HepG2 (cell line): ENCODE data around the gene TMBIM1. TPM values are rescaled to one million over a fixed set of nuclear protein-coding genes. Genes with fewer than 3 reads are reported as not detected.

Experiments used
- ARNTL ChIP-seq: sonication (generic); formaldehyde crosslinking; IDR thresholded peaks from 2 replicates; pipeline ENCODE4 v1.4.0; 2020; ENCODE audit warnings: mild to moderate bottlenecking, missing genetic modification reagents
- HOXA3 ChIP-seq: sonication (generic); formaldehyde crosslinking; IDR thresholded peaks from 2 replicates; pipeline ENCODE4 v1.5.0; 2020; ENCODE audit warnings: missing genetic modification reagents
- SP1 ChIP-seq, 2 experiments: fragments of 450-650 bp in 1 of 2; sonication (generic) in 1 of 2; formaldehyde crosslinking in 1 of 2; IDR thresholded peaks; 2 replicates each; pipeline versions ENCODE4 v1.4.0 to v1.6.1; 2016 to 2020; ENCODE audit warnings: missing genetic modification reagents in 1 of 2
- ZNF678 ChIP-seq: sonication (generic); formaldehyde crosslinking; IDR thresholded peaks from 2 replicates; pipeline ENCODE4 v1.4.0; 2020; ENCODE audit warnings: mild to moderate bottlenecking, missing genetic modification reagents
- ZNF891 ChIP-seq: sonication (generic); formaldehyde crosslinking; IDR thresholded peaks from 2 replicates; pipeline ENCODE4 v1.5.0; 2020; ENCODE audit warnings: mild to moderate bottlenecking, missing genetic modification reagents
- polyA plus RNA-seq, 8 experiments: library from polyadenylated mRNA; depleted of rRNA in 3 of 8; stranded (reverse) in 7 of 8; unstranded in 1 of 8; fragments of >200 nt; fragmentation: Illumina TruSeq in 4 of 8; extraction: Trizol in 4 of 8; gene quantifications; 2 replicates each; pipeline versions ENCODE4 v1.2.1 to v1.2.3, GENCODE V29; 2011 to 2016; ENCODE audit warnings: low read depth in 4 of 8, missing spikeins in 1 of 8, mixed read lengths in 1 of 8; ENCODE audit not compliant: insufficient read depth in 1 of 8
- total RNA-seq, 5 experiments: library from RNA; depleted of rRNA; stranded (reverse); fragments of >200 nt; fragmentation: Illumina TruSeq; extraction: Trizol; gene quantifications; 2 replicates each; pipeline ENCODE4 v1.2.3, GENCODE V29; 2016; ENCODE audit warnings: low read depth in 1 of 5
- TF ChIP-seq, protein P1 (sequence below): sonication (generic); formaldehyde crosslinking; IDR thresholded peaks from 2 replicates; pipeline ENCODE4 v1.4.0; 2020; ENCODE audit warnings: missing genetic modification reagents, mild to moderate bottlenecking, borderline replicate concordance
- TF ChIP-seq, protein P2 (sequence below): sonication (generic); formaldehyde crosslinking; IDR thresholded peaks from 2 replicates; pipeline ENCODE4 v1.4.0; 2020; ENCODE audit warnings: mild to moderate bottlenecking, low read depth, missing genetic modification reagents
- TF ChIP-seq, protein P3 (sequence below), 2 experiments: sonication (generic) in 1 of 2; formaldehyde crosslinking in 1 of 2; IDR thresholded peaks; 2 replicates each; pipeline versions ENCODE4 v1.4.0 to v1.6.1; 2016 to 2020; ENCODE audit warnings: borderline replicate concordance in 1 of 2, low read depth in 1 of 2, mild to moderate bottlenecking in 1 of 2, missing genetic modification reagents in 1 of 2
- TF ChIP-seq, protein P4 (sequence below): IDR thresholded peaks from 2 replicates; pipeline ENCODE4 v1.6.1; 2016; ENCODE audit warnings: missing biosample characterization, missing genetic modification reagents, low read depth

TMBIM1 gene
- total and polyA plus RNA-seq, 2 of the 13 experiments (the other 11 are each of a cell fraction or from before 2014, with no cell fraction given) = 127 to 139 TPM

DNA sequence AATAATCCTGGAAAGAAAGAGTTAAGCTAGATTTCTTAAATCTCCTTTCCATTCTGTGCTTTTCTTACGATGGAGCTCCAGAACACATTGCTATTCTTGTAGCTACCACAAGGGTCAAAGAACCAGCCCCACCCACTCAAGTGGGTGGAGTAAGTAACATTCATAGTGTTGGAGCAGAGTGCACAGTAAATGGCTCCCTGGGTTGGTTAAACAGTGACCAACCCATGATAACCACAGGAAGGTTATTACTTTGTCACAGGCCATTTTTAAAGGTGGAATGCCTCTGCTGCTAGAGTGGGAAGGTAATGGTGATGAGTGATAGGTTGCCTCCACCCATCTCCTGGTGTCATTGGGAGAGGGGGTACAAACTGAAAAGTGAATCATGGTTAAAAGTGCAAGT lies 61.4 kb downstream of the TMBIM1 start (continued):
- TF ChIP-seq, protein P1, sequence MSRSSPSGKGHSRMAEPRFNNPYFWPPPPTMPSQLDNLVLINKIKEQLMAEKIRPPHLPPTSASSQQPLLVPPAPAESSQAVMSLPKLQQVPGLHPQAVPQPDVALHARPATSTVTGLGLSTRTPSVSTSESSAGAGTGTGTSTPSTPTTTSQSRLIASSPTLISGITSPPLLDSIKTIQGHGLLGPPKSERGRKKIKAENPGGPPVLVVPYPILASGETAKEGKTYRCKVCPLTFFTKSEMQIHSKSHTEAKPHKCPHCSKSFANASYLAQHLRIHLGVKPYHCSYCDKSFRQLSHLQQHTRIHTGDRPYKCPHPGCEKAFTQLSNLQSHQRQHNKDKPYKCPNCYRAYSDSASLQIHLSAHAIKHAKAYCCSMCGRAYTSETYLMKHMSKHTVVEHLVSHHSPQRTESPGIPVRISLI (CRISPR knock-in tag) = no peak
- TF ChIP-seq, protein P2, sequence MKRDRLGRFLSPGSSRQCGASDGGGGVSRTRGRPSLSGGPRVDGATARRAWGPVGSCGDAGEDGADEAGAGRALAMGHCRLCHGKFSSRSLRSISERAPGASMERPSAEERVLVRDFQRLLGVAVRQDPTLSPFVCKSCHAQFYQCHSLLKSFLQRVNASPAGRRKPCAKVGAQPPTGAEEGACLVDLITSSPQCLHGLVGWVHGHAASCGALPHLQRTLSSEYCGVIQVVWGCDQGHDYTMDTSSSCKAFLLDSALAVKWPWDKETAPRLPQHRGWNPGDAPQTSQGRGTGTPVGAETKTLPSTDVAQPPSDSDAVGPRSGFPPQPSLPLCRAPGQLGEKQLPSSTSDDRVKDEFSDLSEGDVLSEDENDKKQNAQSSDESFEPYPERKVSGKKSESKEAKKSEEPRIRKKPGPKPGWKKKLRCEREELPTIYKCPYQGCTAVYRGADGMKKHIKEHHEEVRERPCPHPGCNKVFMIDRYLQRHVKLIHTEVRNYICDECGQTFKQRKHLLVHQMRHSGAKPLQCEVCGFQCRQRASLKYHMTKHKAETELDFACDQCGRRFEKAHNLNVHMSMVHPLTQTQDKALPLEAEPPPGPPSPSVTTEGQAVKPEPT (CRISPR knock-in tag) = peak; percentile 98
- TF ChIP-seq, protein P3, sequence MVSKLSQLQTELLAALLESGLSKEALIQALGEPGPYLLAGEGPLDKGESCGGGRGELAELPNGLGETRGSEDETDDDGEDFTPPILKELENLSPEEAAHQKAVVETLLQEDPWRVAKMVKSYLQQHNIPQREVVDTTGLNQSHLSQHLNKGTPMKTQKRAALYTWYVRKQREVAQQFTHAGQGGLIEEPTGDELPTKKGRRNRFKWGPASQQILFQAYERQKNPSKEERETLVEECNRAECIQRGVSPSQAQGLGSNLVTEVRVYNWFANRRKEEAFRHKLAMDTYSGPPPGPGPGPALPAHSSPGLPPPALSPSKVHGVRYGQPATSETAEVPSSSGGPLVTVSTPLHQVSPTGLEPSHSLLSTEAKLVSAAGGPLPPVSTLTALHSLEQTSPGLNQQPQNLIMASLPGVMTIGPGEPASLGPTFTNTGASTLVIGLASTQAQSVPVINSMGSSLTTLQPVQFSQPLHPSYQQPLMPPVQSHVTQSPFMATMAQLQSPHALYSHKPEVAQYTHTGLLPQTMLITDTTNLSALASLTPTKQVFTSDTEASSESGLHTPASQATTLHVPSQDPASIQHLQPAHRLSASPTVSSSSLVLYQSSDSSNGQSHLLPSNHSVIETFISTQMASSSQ (IDR thresholded peaks at IDR 0.05; ENCODE audit: low read depth) = peak; percentile 61; the same call in 1 of the 2 replicates
- TF ChIP-seq, protein P3 (CRISPR knock-in tag; IDR thresholded peaks at IDR 0.05; ENCODE audit: borderline replicate concordance) = 0 out of 2 replicates have a peak, but pooled peaks have one; percentile 25
- no peak for TF ChIP-seq ZNF891
- 0 out of 2 replicates have a peak, but pooled peaks have one; percentile 23 for TF ChIP-seq HOXA3 (CRISPR knock-in tag)
- TF ChIP-seq, protein P4, sequence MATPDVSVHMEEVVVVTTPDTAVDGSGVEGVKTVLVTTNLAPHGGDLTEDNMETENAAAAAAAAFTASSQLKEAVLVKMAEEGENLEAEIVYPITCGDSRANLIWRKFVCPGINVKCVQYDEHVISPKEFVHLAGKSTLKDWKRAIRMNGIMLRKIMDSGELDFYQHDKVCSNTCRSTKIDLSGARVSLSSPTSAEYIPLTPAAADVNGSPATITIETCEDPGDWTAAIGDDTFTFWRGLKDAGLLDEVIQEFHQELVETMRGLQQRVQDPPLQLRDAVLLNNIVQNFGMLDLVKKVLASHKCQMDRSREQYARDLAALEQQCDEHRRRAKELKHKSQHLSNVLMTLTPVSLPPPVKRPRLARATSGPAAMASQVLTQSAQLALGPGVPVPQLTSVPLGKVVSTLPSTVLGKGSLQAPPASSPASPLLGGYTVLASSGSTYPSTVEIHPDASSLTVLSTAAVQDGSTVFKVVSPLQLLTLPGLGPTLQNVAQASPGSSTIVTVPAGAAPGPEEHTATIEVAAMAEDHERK = no peak
- TF ChIP-seq ZNF678 (CRISPR knock-in tag) = no peak
- no peak for TF ChIP-seq SP1 (IDR thresholded peaks at IDR 0.05)
- peak; percentile 73 for TF ChIP-seq SP1 (CRISPR knock-in tag; IDR thresholded peaks at IDR 0.05)
- TF ChIP-seq ARNTL (CRISPR knock-in tag) = no peak
